Measurements from ENCODE around the gene FTCD. TPM values are rescaled to one million over a fixed set of nuclear protein-coding genes. Genes with fewer than 3 reads are reported as not detected.

The FTCD gene
- total RNA-seq, 1 experiment from 2014 or later = 0.21 TPM

- TF ChIP-seq TCF7L2 (IDR thresholded peaks at IDR 0.05; ENCODE audit: low read depth, low read length) (no peak), SIN3A (IDR thresholded peaks at IDR 0.05; ENCODE audit: borderline replicate concordance, insufficient read depth, low read depth, low read length) (no peak), POLR2AphosphoS5 (IDR thresholded peaks at IDR 0.05; ENCODE audit: low read depth, low read length) (no peak), REST (IDR thresholded peaks at IDR 0.05; ENCODE audit: insufficient read depth in 1 of 2, low read depth in 2 of 2, low read length in 1 of 2) (no peak), CTCF (IDR thresholded peaks at IDR 0.05) (no peak)
- Histone ChIP-seq H3K36me3 (ENCODE audit: control insufficient read depth, insufficient read depth, low read length) (no peaks in the 10 kb centered on the region), H3K4me3 (ENCODE audit: low read depth in 2 of 2, low read length in 2 of 2) (no peak overlapping the region), H3K27ac (ENCODE audit: low read length) (no peak overlapping the region), H3K4me1 (ENCODE audit: control insufficient read depth, insufficient read depth, low read length) (no peaks in the 10 kb centered on the region), H3K9me3 (ENCODE audit: control insufficient read depth, insufficient read depth, low read depth, low read length) (no peaks in the 10 kb centered on the region), H3K27me3 (ENCODE audit: control insufficient read depth, insufficient read depth, low read length) (no peaks in the 10 kb centered on the region)
- ChIA-PET CTCF (no interaction called here), POLR2A (interaction anchor here (0.6 kb wide), 1 partner anchor 343 kb away, joined by 14 read pairs; no protein-coding TSS in a partner anchor)
- DNase-seq (ENCODE audit: low read depth, low spot score) (no peak), ATAC-seq (no peak)
- BruUV-seq (replicated peaks) = no TSS peak
- intact Hi-C loops (cut with micrococcal nuclease; ENCODE audit: unreplicated experiment) = no loop called here
- in situ Hi-C loops (cut with HindIII; ENCODE audit: low pct_unique_long_range_greater_than_20kb, low sequenced_read_pairs) = no loop called here
Observed at GRCh38 chr21:46125846-46126301, 29.5 kb downstream of the FTCD start.

GRCh38 chr21:46124926-46125845 is 30.2 kb downstream of the FTCD start:
- H3K27me3 ChIP-seq (ENCODE audit: control insufficient read depth, insufficient read depth, low read length) = no peaks in the 10 kb centered on the region
- no peak for ATAC-seq
- ChIA-PET CTCF (no interaction called here), POLR2A (interaction anchor here (0.6 kb wide), 1 partner anchor 344 kb away, joined by 14 read pairs; no protein-coding TSS in a partner anchor)
- H3K4me3 ChIP-seq (ENCODE audit: low read depth in 2 of 2, low read length in 2 of 2) = no peak overlapping the region
- no peak for DNase-seq (ENCODE audit: low read depth, low spot score)
- H3K9me3 ChIP-seq (ENCODE audit: control insufficient read depth, insufficient read depth, low read depth, low read length) = no peaks in the 10 kb centered on the region
- no peaks in the 10 kb centered on the region for H3K36me3 ChIP-seq (ENCODE audit: control insufficient read depth, insufficient read depth, low read length)
- H3K4me1 ChIP-seq (ENCODE audit: control insufficient read depth, insufficient read depth, low read length) = no peaks in the 10 kb centered on the region
- in situ Hi-C loops (cut with HindIII; ENCODE audit: low pct_unique_long_range_greater_than_20kb, low sequenced_read_pairs) = no loop called here
- no TSS peak for BruUV-seq (replicated peaks)
- intact Hi-C loops (cut with micrococcal nuclease; ENCODE audit: unreplicated experiment) = no loop called here
- no peak overlapping the region for H3K27ac ChIP-seq (ENCODE audit: low read length)
- no peak for TF ChIP-seq CTCF (IDR thresholded peaks at IDR 0.05)
- TF ChIP-seq TCF7L2 (IDR thresholded peaks at IDR 0.05; ENCODE audit: low read depth, low read length) = no peak
- no peak for TF ChIP-seq SIN3A (IDR thresholded peaks at IDR 0.05; ENCODE audit: borderline replicate concordance, insufficient read depth, low read depth, low read length)
- TF ChIP-seq REST (IDR thresholded peaks at IDR 0.05; ENCODE audit: insufficient read depth in 1 of 2, low read depth in 2 of 2, low read length in 1 of 2) = no peak
- TF ChIP-seq POLR2AphosphoS5 (IDR thresholded peaks at IDR 0.05; ENCODE audit: low read depth, low read length) = no peak

Measured in Panc1 (cell line).